Neural crest cell (in vitro differentiated cells): ENCODE measurements around the gene HIKESHI. TPM values are rescaled to one million over a fixed set of nuclear protein-coding genes. Genes with fewer than 3 reads are reported as not detected.

Source experiments
- DNase-seq: peaks from one replicate; pipeline ENCODE4 v3.0.0; 2021; ENCODE audit warnings: low read depth, mixed read lengths, low spot score
- H3K27ac Mint-ChIP-seq: one replicate; pipeline ENCODE4 v1.8.0; 2021; ENCODE audit warnings: mild to moderate bottlenecking, mixed read lengths; ENCODE audit not compliant: unreplicated experiment
- H3K27me3 Mint-ChIP-seq: 2 replicates; pipeline ENCODE4 v1.8.0; 2021; ENCODE audit warnings: low read depth, mild to moderate bottlenecking, mixed read lengths
- H3K36me3 Mint-ChIP-seq: 2 replicates; pipeline ENCODE4 v1.8.0; 2021; ENCODE audit warnings: low read depth, mild to moderate bottlenecking, mixed read lengths
- H3K4me1 Mint-ChIP-seq: 2 replicates; pipeline ENCODE4 v1.8.0; 2021; ENCODE audit warnings: mixed read lengths
- H3K4me3 Mint-ChIP-seq: one replicate; pipeline ENCODE4 v1.8.0; 2021; ENCODE audit warnings: mild to moderate bottlenecking, mixed read lengths
- H3K9me3 Mint-ChIP-seq: 2 replicates; pipeline ENCODE4 v1.8.0; 2021; ENCODE audit warnings: mixed read lengths
- total RNA-seq: library from RNA; stranded (reverse); gene quantifications from 2 replicates; pipeline ENCODE4 v1.2.1, GENCODE V29; 2021
- TF ChIP-seq, protein P1 (sequence below): fragments of 200-600 bp; sonication (generic); conservative IDR thresholded peaks from 2 replicates; pipeline ENCODE4 v1.5.0; 2021; ENCODE audit warnings: antibody characterized with exemption, mild to moderate bottlenecking

The HIKESHI gene
- total RNA-seq, 1 donor from 2014 or later: 56.7 TPM

DNA sequence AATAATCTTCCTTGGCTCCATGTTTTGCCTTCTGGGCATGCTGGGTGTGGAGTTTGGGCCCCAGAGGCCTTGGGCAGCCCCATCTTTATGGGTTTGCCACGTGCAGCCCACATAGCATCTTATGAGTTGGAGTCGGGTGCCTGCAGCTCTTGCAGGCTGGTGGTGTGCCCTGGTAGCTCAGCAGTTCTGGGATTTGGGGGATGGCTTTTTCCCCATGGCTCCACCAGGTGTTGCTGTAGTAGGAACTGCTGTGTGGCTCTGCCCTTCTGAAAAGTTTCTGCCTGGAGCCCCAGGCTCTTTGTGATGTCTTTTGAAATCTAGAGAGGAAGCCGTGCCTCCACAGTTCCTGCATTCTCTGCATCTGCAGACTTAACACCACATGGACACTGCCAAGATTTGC is 40.7 kb upstream of the HIKESHI start:
- H3K4me1 Mint-ChIP-seq: no peaks in the 10 kb centered on the region
- no peak overlapping the region for H3K27ac Mint-ChIP-seq
- TF ChIP-seq, protein P1, sequence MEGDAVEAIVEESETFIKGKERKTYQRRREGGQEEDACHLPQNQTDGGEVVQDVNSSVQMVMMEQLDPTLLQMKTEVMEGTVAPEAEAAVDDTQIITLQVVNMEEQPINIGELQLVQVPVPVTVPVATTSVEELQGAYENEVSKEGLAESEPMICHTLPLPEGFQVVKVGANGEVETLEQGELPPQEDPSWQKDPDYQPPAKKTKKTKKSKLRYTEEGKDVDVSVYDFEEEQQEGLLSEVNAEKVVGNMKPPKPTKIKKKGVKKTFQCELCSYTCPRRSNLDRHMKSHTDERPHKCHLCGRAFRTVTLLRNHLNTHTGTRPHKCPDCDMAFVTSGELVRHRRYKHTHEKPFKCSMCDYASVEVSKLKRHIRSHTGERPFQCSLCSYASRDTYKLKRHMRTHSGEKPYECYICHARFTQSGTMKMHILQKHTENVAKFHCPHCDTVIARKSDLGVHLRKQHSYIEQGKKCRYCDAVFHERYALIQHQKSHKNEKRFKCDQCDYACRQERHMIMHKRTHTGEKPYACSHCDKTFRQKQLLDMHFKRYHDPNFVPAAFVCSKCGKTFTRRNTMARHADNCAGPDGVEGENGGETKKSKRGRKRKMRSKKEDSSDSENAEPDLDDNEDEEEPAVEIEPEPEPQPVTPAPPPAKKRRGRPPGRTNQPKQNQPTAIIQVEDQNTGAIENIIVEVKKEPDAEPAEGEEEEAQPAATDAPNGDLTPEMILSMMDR: no peak
- no peak overlapping the region for H3K4me3 Mint-ChIP-seq
- H3K9me3 Mint-ChIP-seq: no peaks in the 10 kb centered on the region
- no peak for DNase-seq
- H3K36me3 Mint-ChIP-seq: peaks cover 6% of the 10 kb centered on the region
- H3K27me3 Mint-ChIP-seq: no peaks in the 10 kb centered on the region

DNA sequence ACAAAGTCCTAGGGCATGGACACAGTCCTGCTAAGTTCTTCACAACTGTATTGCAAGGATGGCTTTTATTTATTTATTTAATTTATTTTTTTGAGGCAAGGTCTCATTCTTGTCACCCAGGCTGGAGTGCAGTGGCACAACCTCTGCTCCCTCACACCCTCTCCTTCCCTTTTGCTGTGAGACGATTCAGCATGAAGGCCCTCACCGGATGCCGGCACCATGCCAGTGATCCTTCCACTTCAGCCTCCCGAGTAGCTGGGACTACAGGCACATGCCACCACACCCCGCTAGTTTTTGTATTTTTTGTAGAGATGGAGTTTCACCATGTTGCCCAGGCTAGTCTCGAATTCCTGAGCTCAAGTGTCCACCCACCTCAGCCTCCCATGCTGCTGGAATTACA is 39.7 kb upstream of the HIKESHI start:
- Mint-ChIP-seq H3K4me1 (no peaks in the 10 kb centered on the region), H3K27me3 (no peaks in the 10 kb centered on the region), H3K9me3 (no peaks in the 10 kb centered on the region), H3K36me3 (peaks cover 6% of the 10 kb centered on the region), H3K27ac (no peak overlapping the region), H3K4me3 (no peak overlapping the region)
- no peak for DNase-seq
- TF ChIP-seq, protein P1: no peak

DNA sequence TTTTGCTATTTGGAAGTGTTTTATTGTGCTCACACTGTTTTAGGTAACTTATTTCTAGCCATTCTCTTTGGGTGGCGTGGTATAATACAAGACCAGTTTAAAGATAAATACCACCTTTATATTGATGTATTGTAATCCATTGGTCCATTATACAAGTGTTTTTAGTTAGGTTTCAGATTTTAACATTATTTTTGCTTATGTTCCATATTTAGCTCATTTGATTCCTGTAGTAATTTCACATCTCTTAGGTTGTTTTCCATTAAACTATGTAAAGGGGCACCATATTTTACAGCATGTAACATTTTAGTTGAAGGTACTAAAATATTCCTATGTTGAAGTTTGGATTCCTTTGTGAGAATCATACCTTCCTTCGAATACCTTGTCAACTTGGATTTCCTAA is 37.4 kb upstream of the HIKESHI start:
- TF ChIP-seq, protein P1: no peak
- Mint-ChIP-seq H3K36me3 (peaks cover 14% of the 10 kb centered on the region), H3K4me3 (no peak overlapping the region), H3K27ac (no peak overlapping the region), H3K9me3 (no peaks in the 10 kb centered on the region), H3K4me1 (no peaks in the 10 kb centered on the region), H3K27me3 (no peaks in the 10 kb centered on the region)
- DNase-seq: no peak

DNA sequence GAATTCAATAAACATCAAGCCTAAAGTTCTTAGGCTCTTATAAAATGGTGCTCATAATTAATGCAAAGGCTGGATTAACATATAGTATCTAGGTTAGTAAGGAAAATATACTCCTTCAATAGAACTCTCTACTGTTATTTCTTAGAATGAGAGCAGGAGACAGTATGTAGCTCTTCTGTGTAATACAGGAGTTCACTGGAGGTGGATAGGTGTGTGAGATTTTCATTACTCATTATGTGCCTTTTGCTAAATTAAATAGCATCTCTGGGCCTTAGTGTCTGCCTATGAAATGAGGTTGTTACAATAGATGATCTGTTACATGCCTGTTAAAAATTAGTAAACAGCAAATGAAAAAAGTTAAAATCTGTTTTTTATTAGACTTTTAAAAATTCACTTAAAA is 36.8 kb upstream of the HIKESHI start:
- peaks cover 18% of the 10 kb centered on the region for H3K36me3 Mint-ChIP-seq
- TF ChIP-seq, protein P1: no peak

DNA sequence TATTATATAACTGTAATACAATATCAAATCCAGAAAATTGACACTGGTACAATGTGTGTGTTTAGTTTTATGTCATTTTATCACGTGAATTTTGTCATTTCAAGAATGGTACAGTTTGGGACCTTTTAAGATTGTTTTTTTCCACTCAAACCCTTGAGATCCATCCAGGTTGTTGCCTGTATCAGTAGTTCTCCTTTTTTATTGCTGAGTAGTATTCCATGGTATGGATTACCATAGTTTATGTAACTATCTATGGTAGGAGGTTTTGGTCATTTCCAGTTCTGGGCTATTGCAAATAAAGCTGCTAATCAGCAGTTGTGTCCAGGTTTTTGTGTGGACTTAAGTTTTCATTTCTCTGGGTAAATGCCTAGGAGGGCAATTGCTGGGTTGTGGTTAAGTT is 32.4 kb upstream of the HIKESHI start:
- Mint-ChIP-seq H3K9me3 (no peaks in the 10 kb centered on the region), H3K27me3 (no peaks in the 10 kb centered on the region), H3K4me1 (no peaks in the 10 kb centered on the region)

More for the DNA sequence above, 36.8 kb upstream of the HIKESHI start:
- DNase-seq: no peak
- no peaks in the 10 kb centered on the region for H3K9me3 Mint-ChIP-seq
- no peaks in the 10 kb centered on the region for H3K27me3 Mint-ChIP-seq
- no peaks in the 10 kb centered on the region for H3K4me1 Mint-ChIP-seq
- no peak overlapping the region for H3K27ac Mint-ChIP-seq
- H3K4me3 Mint-ChIP-seq: no peak overlapping the region

More for the DNA sequence above, 32.4 kb upstream of the HIKESHI start:
- Mint-ChIP-seq H3K4me3 (no peak overlapping the region), H3K36me3 (peaks cover 20% of the 10 kb centered on the region), H3K27ac (no peak overlapping the region)
- TF ChIP-seq, protein P1: no peak
- no peak for DNase-seq
